ENCODE measurements around the gene CCDC124. TPM values are rescaled to one million over a fixed set of nuclear protein-coding genes. Genes with fewer than 3 reads are reported as not detected.

The CCDC124 gene
- total and polyA plus RNA-seq, 2 donors (not counting 1 experiment from before 2014, with no cell fraction given) = 37.2 to 44.3 TPM

DNA sequence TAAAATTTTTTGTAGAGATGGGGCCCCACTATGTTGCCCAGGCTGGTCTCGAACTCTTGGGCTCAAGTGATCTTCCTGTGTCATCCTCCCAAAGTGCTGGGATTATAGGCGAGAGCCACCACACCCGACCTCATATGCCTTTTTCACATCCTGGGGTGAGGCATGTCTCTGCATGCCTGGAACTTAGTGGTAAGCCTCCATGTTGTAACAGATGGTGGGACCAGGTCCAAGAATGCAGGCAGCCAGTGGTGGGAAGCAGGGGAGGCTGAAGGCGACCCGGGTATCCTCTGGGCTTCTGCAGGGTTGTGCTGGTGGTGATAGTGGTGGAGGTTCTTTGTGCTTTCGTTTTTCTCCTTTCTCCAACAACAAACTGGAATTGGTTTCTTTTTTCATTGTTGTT, 30.1 kb upstream of the CCDC124 start:
- no peaks in the 10 kb centered on the region for H3K27me3 ChIP-seq (ENCODE audit: control insufficient read depth, insufficient read depth, low read length)
- H3K4me3 ChIP-seq (replicated peaks in 1 of 4; ENCODE audit: control extremely low read depth in 1 of 4, insufficient read depth in 1 of 4, low read depth in 3 of 4, low read length in 4 of 4) = no peak overlapping the region
- H3K79me2 ChIP-seq (ENCODE audit: control insufficient read depth, insufficient read depth, low read length) = no peaks in the 10 kb centered on the region
- H3K4me1 ChIP-seq (ENCODE audit: control insufficient read depth, extremely low read depth, insufficient read depth, low read length) = no peaks in the 10 kb centered on the region
- H3K36me3 ChIP-seq (ENCODE audit: control insufficient read depth, insufficient read depth, low read length) = no peaks in the 10 kb centered on the region
- no peak overlapping the region for H3K9ac ChIP-seq (ENCODE audit: insufficient read depth, low read length)
- no peak overlapping the region for H3K27ac ChIP-seq (ENCODE audit: insufficient read depth, low read length)
- DNase-seq (ENCODE audit: low read depth in 2 of 2) = peak; percentile 38 to 49
- H3K9me3 ChIP-seq (ENCODE audit: control insufficient read depth, insufficient read depth, low read depth, low read length) = no peaks in the 10 kb centered on the region
- TF ChIP-seq, protein P1, sequence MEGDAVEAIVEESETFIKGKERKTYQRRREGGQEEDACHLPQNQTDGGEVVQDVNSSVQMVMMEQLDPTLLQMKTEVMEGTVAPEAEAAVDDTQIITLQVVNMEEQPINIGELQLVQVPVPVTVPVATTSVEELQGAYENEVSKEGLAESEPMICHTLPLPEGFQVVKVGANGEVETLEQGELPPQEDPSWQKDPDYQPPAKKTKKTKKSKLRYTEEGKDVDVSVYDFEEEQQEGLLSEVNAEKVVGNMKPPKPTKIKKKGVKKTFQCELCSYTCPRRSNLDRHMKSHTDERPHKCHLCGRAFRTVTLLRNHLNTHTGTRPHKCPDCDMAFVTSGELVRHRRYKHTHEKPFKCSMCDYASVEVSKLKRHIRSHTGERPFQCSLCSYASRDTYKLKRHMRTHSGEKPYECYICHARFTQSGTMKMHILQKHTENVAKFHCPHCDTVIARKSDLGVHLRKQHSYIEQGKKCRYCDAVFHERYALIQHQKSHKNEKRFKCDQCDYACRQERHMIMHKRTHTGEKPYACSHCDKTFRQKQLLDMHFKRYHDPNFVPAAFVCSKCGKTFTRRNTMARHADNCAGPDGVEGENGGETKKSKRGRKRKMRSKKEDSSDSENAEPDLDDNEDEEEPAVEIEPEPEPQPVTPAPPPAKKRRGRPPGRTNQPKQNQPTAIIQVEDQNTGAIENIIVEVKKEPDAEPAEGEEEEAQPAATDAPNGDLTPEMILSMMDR (conservative IDR thresholded peaks at IDR 0.05 in 1 of 2, IDR thresholded peaks at IDR 0.05 in 1 of 2; ENCODE audit: low read depth in 1 of 2, low read length in 2 of 2) = no peak
- no peak for TF ChIP-seq EZH2 (IDR thresholded peaks at IDR 0.05; ENCODE audit: low read length, missing control alignments)
- H4K20me1 ChIP-seq (ENCODE audit: control insufficient read depth, extremely low read depth, insufficient read depth, low read length) = no peaks in the 10 kb centered on the region
- no peak overlapping the region for H2AFZ ChIP-seq (ENCODE audit: low read length)
- H3K4me2 ChIP-seq (ENCODE audit: extremely low read depth, insufficient read depth, low read length) = no peak overlapping the region

- H3K4me2 ChIP-seq (ENCODE audit: extremely low read depth, insufficient read depth, low read length) = no peak overlapping the region
- no peak for TF ChIP-seq EZH2 (IDR thresholded peaks at IDR 0.05; ENCODE audit: low read length, missing control alignments)
- TF ChIP-seq, protein P1 (conservative IDR thresholded peaks at IDR 0.05 in 1 of 2, IDR thresholded peaks at IDR 0.05 in 1 of 2; ENCODE audit: low read depth in 1 of 2, low read length in 2 of 2) = no peak
- no peaks in the 10 kb centered on the region for H3K27me3 ChIP-seq (ENCODE audit: control insufficient read depth, insufficient read depth, low read length)
Observed at GRCh38 chr19:17908244-17908643, 24.6 kb upstream of the CCDC124 start.

GRCh38 chr19:17909003-17909732, 23.6 kb upstream of the CCDC124 start:
- Histone ChIP-seq H4K20me1 (ENCODE audit: control insufficient read depth, extremely low read depth, insufficient read depth, low read length) (no peaks in the 10 kb centered on the region), H3K79me2 (ENCODE audit: control insufficient read depth, insufficient read depth, low read length) (no peaks in the 10 kb centered on the region), H3K4me2 (ENCODE audit: extremely low read depth, insufficient read depth, low read length) (no peak overlapping the region), H3K36me3 (ENCODE audit: control insufficient read depth, insufficient read depth, low read length) (no peaks in the 10 kb centered on the region), H2AFZ (ENCODE audit: low read length) (no peak overlapping the region), H3K9me3 (ENCODE audit: control insufficient read depth, insufficient read depth, low read depth, low read length) (no peaks in the 10 kb centered on the region), H3K4me3 (replicated peaks in 1 of 4; ENCODE audit: control extremely low read depth in 1 of 4, insufficient read depth in 1 of 4, low read depth in 3 of 4, low read length in 4 of 4) (no peak overlapping the region), H3K27me3 (ENCODE audit: control insufficient read depth, insufficient read depth, low read length) (no peaks in the 10 kb centered on the region), H3K9ac (ENCODE audit: insufficient read depth, low read length) (no peak overlapping the region), H3K27ac (ENCODE audit: insufficient read depth, low read length) (no peak overlapping the region), H3K4me1 (ENCODE audit: control insufficient read depth, extremely low read depth, insufficient read depth, low read length) (no peaks in the 10 kb centered on the region)
- TF ChIP-seq EZH2 (IDR thresholded peaks at IDR 0.05; ENCODE audit: low read length, missing control alignments) = no peak
- TF ChIP-seq, protein P1 (conservative IDR thresholded peaks at IDR 0.05 in 1 of 2, IDR thresholded peaks at IDR 0.05 in 1 of 2; ENCODE audit: low read depth in 1 of 2, low read length in 2 of 2) = no peak
- DNase-seq (ENCODE audit: low read depth in 2 of 2) = no peak

More at GRCh38 chr19:17908244-17908643, 24.6 kb upstream of the CCDC124 start:
- no peak overlapping the region for H3K4me3 ChIP-seq (replicated peaks in 1 of 4; ENCODE audit: control extremely low read depth in 1 of 4, insufficient read depth in 1 of 4, low read depth in 3 of 4, low read length in 4 of 4)
- no peaks in the 10 kb centered on the region for H3K36me3 ChIP-seq (ENCODE audit: control insufficient read depth, insufficient read depth, low read length)
- no peak overlapping the region for H3K27ac ChIP-seq (ENCODE audit: insufficient read depth, low read length)
- no peaks in the 10 kb centered on the region for H3K79me2 ChIP-seq (ENCODE audit: control insufficient read depth, insufficient read depth, low read length)
- H3K9me3 ChIP-seq (ENCODE audit: control insufficient read depth, insufficient read depth, low read depth, low read length) = no peaks in the 10 kb centered on the region
- H3K4me1 ChIP-seq (ENCODE audit: control insufficient read depth, extremely low read depth, insufficient read depth, low read length) = no peaks in the 10 kb centered on the region
- no peak for DNase-seq (ENCODE audit: low read depth in 2 of 2)
- H4K20me1 ChIP-seq (ENCODE audit: control insufficient read depth, extremely low read depth, insufficient read depth, low read length) = no peaks in the 10 kb centered on the region
- H2AFZ ChIP-seq (ENCODE audit: low read length) = no peak overlapping the region
- no peak overlapping the region for H3K9ac ChIP-seq (ENCODE audit: insufficient read depth, low read length)

Measured in fibroblast of lung (primary cell).